GM21423 (cell line): ENCODE data around the gene SLC25A36.

ENCODE experiments used
- ATAC-seq: cut with Tn5 transposase; IDR thresholded peaks from one replicate; pipeline ENCODE4 v1.9.1; 2021; ENCODE audit warnings: mild to moderate bottlenecking, moderate library complexity; ENCODE audit not compliant: unreplicated experiment

The SLC25A36 gene, protein sequence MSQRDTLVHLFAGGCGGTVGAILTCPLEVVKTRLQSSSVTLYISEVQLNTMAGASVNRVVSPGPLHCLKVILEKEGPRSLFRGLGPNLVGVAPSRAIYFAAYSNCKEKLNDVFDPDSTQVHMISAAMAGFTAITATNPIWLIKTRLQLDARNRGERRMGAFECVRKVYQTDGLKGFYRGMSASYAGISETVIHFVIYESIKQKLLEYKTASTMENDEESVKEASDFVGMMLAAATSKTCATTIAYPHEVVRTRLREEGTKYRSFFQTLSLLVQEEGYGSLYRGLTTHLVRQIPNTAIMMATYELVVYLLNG

GRCh38 chr3:140941434-140942220, at the start of gene SLC25A36:
Gene SLC25A36 (plus strand): TSS chr3:140941836. CDS start chr3:140942055, 219 bp downstream.
- ATAC-seq, result peak; percentile 95

DNA sequence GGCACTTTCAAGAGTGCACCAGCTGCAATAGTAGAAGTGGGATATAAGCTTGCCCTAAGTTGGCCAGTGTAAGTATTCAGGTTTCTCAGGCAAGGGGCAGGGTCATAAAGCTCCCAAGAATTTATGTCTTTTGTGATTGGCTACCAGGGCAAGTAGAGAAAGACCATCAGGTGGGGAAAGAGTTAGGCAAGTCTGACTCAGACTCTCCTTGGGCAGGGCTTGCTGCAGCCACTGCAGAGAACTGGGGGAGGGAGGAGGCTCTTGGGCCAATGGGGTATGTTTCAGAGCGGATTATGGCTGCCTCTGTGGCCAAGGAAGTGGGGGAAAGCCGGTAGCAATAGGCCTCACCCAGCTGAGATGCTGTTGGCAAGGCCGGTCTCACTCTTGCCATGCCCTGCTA, 44.6 kb upstream of the SLC25A36 start:
- ATAC-seq, result no peak

- peak; percentile 52 for ATAC-seq
These were observed 43.1 kb upstream of the SLC25A36 start for GRCh38 chr3:140898340-140899180.

GRCh38 chr3:140899363-140899762, 42.3 kb upstream of the SLC25A36 start:
- ATAC-seq, result no peak

DNA sequence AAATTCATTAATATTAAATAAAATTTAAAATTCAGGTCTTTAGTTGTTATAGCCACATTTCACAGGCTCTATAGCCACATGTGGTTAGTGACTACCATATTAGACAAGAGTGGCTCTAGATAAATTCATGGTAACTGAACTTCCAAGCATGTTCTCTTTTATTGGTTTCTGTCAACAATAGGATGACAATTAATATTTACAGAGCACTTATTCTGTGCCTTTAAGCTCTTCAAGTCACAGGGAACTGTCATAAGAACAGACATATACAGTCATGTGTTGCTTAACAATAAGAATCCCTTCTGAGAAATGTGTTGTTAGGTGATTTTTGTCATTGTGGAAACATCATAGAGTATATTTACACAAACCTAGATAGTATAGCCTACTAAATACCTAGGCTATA, 38.8 kb upstream of the SLC25A36 start:
- ATAC-seq, result no peak

DNA sequence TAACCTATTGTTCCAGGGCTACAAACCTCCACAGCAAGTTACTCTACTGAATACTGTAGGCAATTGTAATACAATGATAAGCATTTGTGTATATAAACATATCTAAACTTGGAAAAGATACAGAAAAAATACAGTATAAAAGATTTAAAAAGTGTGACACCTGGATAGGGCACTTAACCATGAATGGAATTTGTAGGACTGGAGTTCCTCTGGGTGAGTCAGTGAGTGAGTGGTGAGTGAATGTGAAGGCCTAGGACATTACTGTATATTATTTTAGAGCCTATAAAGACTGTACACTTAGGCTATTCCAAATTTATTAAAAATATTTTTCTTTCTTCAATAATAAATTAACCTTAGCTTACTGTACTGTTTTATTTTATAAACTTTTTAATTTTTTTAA, 38.4 kb upstream of the SLC25A36 start:
- ATAC-seq, result no peak

DNA sequence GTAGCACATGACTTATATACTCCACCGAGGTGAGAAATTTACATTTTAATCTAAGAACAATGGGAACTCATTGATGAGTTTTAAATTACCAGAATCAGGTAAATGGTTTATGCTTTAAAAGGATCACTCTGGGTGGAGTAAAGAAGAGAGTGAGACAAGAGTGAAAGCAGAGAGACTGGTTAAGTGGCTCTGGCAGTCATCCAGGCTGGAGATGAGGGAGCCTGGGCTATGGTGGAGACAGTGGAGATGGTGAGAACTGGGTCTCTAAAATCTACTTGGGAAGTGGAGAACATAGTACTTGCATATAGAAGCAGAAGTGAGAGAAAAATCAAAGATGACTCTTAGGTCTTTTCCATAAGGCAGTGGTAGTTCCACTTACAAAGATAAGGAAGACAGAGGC, 37.1 kb upstream of the SLC25A36 start:
- ATAC-seq, result no peak

- no peak for ATAC-seq
These were observed 36.1 kb upstream of the SLC25A36 start for GRCh38 chr3:140905559-140905958.

GRCh38 chr3:140906785-140907184, 34.9 kb upstream of the SLC25A36 start:
- no peak for ATAC-seq

DNA sequence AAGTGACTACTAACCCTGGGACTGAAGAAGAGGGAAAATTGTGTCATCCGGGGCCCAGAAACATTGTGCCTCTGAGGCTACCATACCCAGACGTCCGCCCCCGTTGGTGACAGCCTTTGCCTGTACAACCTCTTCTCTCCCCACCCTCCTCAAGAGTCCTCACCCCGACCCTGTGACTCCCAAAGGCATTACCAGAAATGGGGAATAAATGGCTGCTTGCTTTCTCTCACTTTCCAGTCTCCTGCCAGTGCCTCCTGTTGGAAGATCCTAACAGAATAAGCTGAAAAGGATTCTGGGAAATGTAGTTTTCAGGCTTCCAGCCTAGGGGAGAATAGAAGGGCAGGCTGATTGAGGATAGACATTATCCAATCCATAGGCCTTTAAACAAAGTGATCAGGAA, 30.8 kb upstream of the SLC25A36 start:
- ATAC-seq, result no peak

DNA sequence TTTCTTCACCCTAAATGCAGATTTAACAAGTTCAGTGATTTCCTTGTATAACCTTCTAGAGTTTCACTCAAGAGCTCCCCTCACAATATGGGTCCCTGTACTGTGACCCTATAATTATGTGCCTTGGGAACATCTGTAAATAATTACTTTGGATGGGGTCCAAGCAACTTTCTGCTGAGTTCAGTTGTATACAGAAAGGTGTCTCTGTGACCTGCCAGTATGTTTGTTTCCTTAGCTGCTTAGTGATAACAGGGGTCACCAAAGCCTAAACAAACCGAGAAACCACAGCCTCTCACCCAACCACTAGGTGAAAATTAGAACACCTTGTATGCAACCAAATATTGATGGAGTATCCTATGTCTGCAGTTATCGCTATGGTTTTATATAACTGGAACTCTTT, 29.8 kb upstream of the SLC25A36 start:
- ATAC-seq, result no peak

- ATAC-seq, result no peak
These were observed 27.9 kb upstream of the SLC25A36 start for GRCh38 chr3:140913728-140914127.

- ATAC-seq, result no peak
These were observed 27.2 kb upstream of the SLC25A36 start for GRCh38 chr3:140914384-140914945.

DNA sequence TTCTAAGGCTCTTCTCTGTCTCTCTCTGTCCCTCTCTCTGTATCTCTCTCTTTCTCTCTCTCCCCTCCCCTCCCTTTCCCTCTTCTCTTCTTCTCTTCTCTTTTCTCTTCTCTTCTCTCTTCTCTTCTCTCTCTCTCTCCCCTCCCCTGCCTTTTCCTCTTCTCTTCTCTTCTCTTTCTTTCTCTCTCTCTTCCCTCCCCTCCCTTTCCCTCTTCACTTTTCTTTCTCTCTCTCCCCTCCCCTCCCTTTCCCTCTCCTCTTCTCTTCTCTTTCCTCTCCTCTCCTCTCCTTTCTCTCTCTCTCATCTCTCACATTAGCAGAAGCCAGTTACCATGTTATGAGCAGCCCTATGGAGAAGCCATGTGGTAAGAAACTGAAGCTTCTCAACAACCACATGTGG, 25.0 kb upstream of the SLC25A36 start:
- no peak for ATAC-seq

DNA sequence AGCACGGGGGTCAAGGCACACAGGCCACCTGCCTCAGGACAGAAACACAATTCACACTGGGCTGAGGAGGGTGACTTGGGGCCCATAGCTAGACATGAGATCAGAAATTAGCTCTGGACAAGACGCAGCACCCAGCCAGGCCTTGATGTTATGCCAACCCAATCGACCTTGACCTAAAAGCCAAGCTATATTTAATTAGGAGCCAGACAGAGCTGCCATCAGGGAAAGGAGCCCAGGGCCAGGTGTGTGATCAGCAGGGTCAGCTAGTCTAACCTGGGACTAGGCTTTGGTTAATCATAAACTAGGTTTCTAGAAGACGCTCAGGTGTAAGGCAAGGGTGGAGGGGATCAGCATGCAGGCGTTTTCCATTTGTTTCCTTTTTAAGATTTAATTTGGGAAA, 23.9 kb upstream of the SLC25A36 start:
- ATAC-seq, result no peak

- ATAC-seq, result no peak
These were observed 21.6 kb upstream of the SLC25A36 start for GRCh38 chr3:140920029-140920428.

DNA sequence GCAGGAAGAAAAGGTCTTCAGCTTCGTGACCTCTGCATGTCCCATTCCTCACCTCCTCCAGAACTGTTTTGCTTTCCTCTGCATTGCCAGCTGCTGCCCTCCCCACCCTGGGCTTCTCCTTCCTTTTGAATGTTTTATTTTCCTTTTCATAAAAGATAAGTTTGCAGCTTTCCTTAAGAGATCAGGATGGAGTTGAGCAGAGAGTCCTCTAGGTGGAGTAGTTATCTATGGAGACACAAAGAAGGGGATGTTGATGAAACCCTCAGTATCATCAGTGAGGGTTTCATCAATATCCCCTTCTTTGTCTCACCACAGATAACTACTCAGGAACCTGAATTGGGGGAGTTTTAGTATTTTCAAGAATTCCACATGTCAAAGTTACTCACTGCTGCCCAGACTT, 19.0 kb upstream of the SLC25A36 start:
- ATAC-seq, result no peak

DNA sequence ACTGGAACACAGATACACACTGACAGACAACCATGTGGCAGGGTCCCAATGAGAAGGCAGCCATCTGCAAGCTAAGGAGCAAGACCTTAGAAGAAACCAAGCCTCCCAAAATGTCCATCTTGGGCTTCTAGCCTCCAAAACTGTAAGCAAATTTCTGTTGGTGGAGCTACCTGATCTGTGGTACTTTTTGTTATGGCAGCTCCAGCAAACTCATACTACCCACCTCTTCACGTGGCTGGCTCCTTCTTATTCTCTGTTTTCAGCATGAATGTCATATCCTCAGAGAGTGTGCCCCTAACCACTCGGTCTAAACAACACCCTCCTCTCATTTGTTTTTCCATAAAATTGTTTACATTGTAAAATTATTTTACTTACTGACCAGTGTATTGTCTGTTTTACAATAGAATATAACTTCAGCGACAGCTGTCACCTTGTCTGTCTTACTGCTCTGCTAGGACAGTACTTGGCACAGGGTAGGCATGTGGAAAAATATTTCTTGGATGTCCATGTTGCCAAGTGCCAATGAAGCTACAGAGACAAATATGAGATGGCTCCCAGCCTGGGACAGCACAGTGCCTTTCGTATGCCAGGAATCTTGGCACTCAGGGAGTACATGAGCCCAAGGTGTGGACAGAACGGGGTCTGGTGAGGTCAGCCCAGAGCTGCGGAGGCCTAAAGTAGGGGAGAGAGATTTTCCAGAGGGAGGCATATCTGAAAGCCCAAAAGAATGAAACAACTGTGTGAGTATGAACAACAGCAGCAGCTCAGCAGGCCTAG, 17.4 kb upstream of the SLC25A36 start:
- no peak for ATAC-seq

GRCh38 chr3:140927279-140928069, 14.2 kb upstream of the SLC25A36 start:
- ATAC-seq, result no peak

DNA sequence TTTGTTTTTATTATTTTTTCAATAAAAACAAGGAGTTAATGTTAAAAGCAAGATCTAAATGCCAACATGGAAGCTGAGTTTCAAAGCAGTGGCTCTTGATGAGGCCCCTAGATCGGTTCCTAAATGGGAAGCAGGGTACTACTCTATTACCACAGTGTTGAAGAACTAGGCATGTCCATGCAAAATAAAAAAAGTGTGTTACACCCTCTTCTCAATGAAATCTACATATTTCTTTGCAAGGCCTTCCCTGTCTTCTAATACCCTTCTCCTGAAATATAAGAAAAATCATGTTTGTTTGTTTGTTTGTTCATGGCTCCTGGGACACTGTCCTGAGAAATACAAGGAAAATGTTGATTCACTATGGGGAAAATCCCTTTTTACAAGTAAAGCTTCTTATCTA, 12.2 kb upstream of the SLC25A36 start:
- no peak for ATAC-seq
